Ramos (cell line): ENCODE measurements around the gene PITX3.

Experiments
- in situ Hi-C: fragments of 300-500 bp; cut with MboI; formaldehyde crosslinking; loops from one replicate; pipeline ENCODE4 v1.14.3; 2022; ENCODE audit warnings: low sequenced_read_pairs; ENCODE audit not compliant: unreplicated experiment

Gene PITX3

GRCh38 chr10:102241444-102242117 lies at the start of gene PITX3:
Gene PITX3, minus strand, starts transcription at chr10:102241512. Its CDS starts 9,432 bp downstream, at chr10:102232080.
- in situ Hi-C loops = no loop called here

GRCh38 chr10:102289840-102290239 lies 48.5 kb upstream of the PITX3 start:
- in situ Hi-C loops = no loop called here

- in situ Hi-C loops = no loop called here
Measured at GRCh38 chr10:102289356-102289755, 48.0 kb upstream of the PITX3 start.

GRCh38 chr10:102287991-102288390 lies 46.7 kb upstream of the PITX3 start:
- in situ Hi-C loops = no loop called here

GRCh38 chr10:102287538-102287937 lies 46.2 kb upstream of the PITX3 start:
- in situ Hi-C loops = no loop called here

- in situ Hi-C loops = no loop called here
Measured at GRCh38 chr10:102286216-102286615, 44.9 kb upstream of the PITX3 start.

GRCh38 chr10:102285133-102285532 lies 43.8 kb upstream of the PITX3 start:
- in situ Hi-C loops = no loop called here

- in situ Hi-C loops = no loop called here
Measured at GRCh38 chr10:102284531-102284930, 43.2 kb upstream of the PITX3 start.

- in situ Hi-C loops = no loop called here
Measured at GRCh38 chr10:102283890-102284289, 42.6 kb upstream of the PITX3 start.

GRCh38 chr10:102283488-102283887 lies 42.2 kb upstream of the PITX3 start:
- in situ Hi-C loops = no loop called here

- in situ Hi-C loops = no loop called here
Measured at GRCh38 chr10:102281102-102281487, 39.8 kb upstream of the PITX3 start.

- in situ Hi-C loops = no loop called here
Measured at GRCh38 chr10:102280397-102281101, 39.2 kb upstream of the PITX3 start.

- in situ Hi-C loops = no loop called here
Measured at GRCh38 chr10:102279104-102279503, 37.8 kb upstream of the PITX3 start.

GRCh38 chr10:102275343-102275742 lies 34.0 kb upstream of the PITX3 start:
- in situ Hi-C loops = no loop called here

- in situ Hi-C loops = no loop called here
Measured at GRCh38 chr10:102274062-102274461, 32.8 kb upstream of the PITX3 start.

GRCh38 chr10:102269017-102269416 lies 27.7 kb upstream of the PITX3 start:
- in situ Hi-C loops = no loop called here

GRCh38 chr10:102268375-102268888 lies 27.1 kb upstream of the PITX3 start:
- in situ Hi-C loops = no loop called here

- in situ Hi-C loops = no loop called here
Measured at GRCh38 chr10:102267748-102268147, 26.4 kb upstream of the PITX3 start.

- in situ Hi-C loops = no loop called here
Measured at GRCh38 chr10:102266670-102267069, 25.4 kb upstream of the PITX3 start.

GRCh38 chr10:102264371-102264770 lies 23.1 kb upstream of the PITX3 start:
- in situ Hi-C loops = no loop called here

GRCh38 chr10:102262744-102263370 lies 21.5 kb upstream of the PITX3 start:
- in situ Hi-C loops = no loop called here
